Fibroblast of peridontal ligament (primary cell): Measurements from ENCODE around the gene DNHD1.

ENCODE experiments used
- DNase-seq: peaks from one replicate; pipeline ENCODE4 v3.0.0-alpha.2; 2010; ENCODE audit errors: extremely low read depth

Gene DNHD1

DNA sequence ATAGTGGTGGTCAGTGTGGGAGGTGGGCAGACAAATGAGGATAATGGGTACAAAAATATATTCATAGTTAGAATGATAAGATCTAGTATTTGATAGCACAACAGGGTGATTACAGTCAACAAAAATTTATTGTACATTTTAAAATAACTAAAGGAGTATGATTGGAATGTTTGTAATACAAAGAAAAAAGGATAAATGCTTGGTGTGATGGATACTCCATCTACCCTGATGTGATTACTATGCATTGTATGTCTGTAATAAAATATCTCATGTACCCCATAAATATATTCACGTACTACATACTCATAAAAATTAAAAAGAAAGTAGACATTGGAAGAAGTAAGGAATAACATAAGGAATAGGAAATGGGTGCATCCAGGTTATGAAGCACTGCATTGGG, 90.9 kb downstream of the DNHD1 start:
- no peak for DNase-seq

DNA sequence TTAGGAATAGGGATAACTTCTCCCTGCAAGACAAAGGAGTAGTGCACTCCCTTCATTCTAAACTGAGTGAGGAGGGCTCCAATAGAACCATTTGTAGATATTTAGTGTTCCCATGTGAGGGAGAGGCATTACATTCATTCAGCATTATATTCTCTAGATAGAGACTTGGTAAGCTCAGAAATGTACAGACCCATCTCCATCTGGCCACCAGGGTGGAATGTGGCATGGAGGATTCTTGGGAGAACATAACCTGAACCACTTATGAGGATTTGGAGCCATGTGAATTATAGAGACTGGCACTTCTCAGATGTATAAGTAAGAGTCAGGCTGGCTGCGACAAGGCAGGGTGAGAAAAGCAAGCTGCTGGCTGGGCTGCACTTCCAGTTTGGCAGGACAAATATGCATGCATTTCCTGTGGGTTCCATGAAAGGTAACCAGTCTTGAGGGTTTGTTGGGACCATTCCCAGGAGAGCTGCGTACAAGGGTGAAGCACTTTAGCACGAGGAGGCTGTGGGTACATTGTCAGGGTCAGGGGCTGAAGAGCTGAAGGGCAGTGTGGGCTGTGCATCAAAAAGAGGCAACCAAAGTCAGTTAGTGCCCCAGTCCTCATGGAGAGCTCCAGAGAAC, 97.2 kb downstream of the DNHD1 start:
- no peak for DNase-seq

DNA sequence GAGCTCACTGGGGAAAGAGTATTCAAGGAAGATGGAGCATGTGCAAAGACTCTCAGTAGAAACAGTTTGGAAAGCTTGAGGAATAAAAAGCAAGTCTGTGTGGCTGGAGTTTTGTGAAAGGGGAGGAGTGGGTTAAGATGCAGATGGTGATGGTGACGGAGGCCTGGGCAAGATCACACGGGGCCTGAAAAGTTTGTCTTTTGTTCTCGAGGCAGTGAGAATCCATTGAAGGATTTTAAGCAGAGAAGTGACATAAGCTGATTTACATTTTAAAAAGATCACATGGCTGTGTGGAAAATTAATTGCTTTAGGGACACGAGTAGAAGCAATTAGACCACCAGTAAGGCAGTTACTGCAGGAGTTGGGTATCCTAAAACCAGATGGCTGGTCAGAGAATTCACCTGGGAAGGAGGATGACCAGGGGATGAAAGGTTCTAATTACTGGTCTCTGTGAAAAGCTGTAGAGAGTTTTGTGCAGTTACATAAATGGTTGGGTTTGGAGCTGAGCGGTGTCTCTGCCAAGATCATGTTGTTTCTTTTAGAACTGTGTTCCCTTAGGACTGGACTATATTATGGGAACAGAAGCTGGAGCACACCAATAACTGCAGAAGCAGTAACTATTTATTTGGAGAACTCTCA, 99.3 kb downstream of the DNHD1 start:
- no peak for DNase-seq

DNA sequence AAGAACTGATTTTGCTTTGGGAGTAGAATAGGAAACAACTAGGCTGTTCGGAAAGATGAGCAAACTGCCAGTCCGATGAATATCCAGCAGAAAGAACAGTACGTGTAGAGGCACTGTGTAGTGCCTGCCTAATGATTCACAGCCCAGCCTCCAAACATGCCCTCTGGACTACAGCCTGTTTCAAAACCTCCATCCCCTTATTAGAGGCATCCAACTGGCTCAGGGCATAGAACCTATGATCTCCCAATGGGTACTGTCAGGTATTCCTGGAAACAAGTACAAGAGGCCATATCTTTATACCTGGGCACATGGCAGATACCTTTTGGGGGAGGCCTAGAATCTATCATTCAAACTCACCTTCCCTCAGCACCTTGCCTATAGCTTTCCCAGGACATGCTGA, 101.5 kb downstream of the DNHD1 start:
- DNase-seq, result no peak

DNA sequence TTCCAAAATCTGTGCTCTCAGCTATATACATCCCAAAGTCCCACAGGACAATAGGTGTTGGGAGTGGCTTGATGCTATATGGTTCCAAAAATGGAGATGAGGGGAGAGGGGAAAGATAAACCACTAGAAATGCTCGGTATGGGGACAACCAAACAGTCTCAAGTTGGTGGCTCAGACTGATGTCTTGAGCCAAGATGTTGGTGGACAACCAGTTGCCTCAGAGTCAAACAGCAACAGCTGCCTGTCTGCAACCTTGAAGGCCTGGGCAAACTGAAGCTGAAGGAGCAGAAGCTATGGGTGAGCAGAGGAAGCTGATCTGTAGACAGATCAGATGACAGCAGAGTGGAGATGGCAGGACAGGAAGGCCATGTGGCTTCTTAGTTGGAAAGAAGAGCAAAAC, 102.4 kb downstream of the DNHD1 start:
- DNase-seq, result no peak

DNA sequence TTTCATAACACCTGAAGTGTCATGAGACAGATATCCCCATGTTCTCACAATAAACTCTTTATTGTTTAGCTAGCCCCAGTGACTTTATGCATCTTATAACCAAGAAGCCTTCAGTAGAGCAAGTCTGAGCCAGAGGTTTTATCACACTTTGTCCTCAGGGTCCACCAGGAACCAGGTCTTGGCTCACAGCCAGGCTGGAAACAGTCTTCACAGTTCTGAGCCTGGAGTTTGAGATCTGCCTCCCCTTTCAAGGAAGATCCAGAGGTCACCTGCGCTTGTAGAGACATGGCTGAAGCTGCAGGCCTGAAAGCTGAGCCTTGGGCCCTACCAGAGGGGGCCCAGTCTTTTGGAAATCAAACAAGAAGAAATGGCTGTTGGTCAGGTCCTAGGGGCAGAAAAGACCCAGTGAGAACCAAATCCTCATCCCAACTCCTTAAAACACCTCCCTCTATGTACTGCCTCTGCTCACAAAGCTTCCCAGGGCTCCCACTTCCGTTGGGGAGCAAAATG, 102.9 kb downstream of the DNHD1 start:
- no peak for DNase-seq

DNA sequence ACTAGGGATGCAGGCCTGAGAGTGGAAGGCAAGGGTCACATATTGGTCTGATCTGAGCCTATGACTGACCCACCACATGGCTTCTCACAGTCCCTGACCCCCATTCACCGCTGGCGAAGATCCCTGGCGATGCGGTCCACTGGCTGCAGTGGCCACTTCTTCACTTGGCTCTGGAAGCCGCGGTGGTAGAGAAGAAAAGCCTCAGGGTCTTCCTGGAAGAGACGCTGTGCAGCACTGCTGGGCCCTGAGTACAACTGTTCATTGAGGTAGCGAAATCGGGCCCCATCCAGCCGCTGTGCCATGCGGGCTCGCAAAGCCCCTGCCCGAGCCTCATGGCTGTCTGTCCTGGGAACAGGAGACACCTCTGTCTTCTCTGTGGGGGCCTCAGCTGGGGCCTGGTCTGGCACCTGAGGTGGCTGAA, 104.0 kb downstream of the DNHD1 start:
- no peak for DNase-seq

DNA sequence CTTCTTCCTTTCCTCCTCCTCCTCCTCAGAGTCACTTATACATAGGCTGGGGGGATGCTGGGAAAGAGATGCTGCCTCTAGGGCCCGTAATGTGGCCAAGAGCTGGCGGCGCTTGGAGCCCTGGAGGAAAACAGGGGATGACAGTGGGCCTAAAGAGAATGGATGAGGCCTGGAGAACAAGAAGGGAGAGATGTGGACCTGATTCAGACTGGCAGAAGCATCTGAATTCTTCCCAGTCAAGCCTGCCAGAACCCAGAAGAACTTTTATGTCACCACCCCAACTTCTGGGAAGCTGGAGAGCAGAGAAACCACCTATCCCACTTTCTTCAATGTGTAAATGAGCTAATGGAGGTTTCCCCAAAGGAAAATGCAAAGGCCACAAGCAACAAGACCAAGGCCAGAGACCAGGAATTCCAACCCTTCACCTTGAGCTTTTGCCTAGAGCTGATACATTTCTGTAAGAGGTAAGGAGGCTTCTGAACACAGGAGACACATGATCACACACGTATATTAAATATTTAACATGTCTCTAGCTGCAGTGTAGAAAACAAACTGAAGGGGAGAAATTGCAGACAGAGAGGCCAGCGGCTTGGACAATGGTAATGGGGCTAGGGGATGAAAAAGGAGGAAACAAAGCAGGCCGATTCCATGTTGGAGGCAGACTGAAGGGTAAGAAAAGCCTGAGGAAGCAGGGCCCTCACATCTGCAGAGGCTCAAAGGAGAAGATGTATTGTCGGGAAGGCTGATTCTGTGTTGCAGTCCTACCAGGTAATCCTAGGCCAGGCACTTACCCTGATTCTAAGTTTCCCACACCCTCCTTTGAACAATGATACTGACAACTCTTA, 105.2 kb downstream of the DNHD1 start:
- no peak for DNase-seq

DNA sequence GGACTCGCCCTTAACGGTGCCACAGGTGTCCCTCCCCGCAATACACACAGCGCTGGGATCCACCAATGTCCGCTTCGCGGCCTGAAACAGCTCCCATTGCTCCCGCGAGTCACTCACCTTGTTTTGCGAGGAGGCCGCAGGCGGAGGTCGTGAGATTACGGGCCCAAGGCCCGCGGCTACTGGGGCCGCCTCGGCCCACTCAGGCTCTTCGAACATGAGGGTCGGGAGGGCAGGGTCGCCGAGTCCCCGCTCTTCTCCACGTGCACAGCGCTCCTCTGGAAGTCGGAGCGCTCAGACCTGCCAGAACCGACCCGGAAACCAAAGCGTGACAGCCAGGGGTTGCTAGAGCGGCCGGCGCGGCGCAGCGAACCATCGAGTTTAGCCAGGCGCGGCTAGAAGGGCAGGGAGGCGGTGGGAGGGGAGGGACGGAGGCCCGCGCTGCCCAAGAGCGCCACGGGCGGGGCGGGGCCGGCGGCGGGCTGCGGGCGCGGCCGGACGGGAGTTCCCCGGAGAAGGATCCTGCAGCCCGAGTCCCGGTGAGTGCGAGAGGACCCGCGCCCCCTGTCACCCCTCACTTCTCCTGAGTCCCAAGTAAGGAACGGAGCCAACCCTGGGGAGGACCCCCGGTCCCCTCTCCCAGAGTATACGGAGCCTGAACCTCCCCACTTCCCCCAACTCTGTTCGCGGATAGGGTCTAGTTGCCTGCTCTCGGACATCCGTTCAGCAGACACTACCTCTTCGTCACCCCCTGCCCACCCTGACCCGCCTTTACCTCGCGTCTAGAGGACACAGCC, 106.4 kb downstream of the DNHD1 start, which contains the start of the genes ILK and RRP8:
Gene ILK (plus strand): TSS at position 488 of the 794 bp plus-strand sequence. CDS start 498 bp downstream, outside the sequence.
Gene RRP8 (minus strand): TSS at position 330 of the 794 bp plus-strand sequence. CDS start 114 bp downstream, at position 216.
- peak; percentile 81 for DNase-seq

DNA sequence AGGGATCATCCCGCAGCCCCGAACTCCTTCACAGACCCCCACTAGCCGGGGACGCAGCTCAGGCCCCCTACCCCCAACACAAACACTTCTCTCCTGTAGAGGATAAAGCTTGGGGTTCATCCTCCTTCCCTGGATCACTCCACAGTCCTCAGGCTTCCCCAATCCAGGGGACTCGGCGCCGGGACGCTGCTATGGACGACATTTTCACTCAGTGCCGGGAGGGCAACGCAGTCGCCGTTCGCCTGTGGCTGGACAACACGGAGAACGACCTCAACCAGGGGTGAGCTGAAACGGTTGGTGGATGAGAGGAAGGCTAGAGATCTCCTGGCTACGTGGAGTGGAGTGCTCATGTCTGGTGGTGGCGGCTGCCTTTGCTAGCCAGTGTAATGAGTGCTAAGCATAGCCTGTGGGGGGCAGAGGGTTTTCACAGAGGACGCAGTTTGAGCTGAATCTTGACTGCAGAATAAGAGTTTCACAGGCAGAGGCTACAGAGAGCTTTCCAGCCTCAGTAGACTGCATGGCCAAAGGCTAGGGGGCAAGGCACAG, 107.1 kb downstream of the DNHD1 start:
- peak; percentile 73 for DNase-seq

DNA sequence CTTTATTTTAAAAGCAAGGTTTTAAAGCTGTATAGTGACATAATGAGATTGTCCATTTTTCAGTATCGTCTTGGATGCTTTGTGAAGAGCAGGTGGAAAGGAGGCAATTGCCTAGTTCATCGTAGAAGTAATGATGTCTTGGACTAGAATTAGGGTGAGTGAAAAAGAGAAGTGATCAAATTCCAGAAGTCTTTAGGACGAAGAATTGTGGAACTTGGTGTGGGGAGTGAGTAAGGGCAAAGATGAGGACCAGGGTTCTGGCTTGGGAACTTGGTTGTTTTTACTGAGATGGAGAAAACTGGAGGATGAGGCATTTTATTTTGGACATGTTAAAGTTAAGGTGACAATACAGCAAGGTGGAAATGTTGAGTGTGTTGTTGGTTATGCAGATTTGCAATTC, 107.7 kb downstream of the DNHD1 start:
- DNase-seq, result no peak

DNA sequence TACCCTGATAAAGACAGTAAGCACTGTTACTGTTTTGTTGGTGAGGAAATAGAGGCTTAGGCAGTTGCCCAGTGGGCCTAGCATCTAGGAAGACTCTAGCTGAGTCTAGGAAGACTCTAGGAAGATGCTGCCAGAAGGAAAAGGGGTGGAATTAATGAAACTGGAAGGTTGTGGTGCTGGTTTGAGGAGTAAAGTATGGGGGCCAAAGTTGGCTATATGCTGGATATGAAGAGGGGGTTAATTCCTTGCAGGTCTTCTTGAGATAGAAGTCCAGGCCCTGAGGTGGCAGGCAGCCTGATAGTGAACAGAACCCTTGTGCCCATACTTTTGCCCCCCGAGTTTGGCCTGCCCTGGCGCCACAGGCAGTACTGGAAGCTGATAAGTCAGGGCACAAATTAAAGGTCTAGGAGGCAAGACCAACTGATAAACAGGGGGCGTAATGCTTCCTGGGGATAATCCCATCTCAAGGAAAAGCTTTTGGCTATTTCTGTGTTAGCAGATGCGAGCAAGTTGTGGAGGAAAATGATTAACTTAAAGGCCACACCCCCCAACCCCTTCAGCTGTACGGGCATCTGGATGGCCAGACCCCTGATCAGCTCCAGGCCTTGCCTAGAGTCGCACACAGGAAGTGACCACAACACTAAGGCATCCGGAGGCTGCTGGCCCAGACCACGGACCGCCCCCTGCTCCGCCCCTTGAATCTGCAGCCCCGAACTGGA, 109.5 kb downstream of the DNHD1 start:
- peak; percentile 92 for DNase-seq

DNA sequence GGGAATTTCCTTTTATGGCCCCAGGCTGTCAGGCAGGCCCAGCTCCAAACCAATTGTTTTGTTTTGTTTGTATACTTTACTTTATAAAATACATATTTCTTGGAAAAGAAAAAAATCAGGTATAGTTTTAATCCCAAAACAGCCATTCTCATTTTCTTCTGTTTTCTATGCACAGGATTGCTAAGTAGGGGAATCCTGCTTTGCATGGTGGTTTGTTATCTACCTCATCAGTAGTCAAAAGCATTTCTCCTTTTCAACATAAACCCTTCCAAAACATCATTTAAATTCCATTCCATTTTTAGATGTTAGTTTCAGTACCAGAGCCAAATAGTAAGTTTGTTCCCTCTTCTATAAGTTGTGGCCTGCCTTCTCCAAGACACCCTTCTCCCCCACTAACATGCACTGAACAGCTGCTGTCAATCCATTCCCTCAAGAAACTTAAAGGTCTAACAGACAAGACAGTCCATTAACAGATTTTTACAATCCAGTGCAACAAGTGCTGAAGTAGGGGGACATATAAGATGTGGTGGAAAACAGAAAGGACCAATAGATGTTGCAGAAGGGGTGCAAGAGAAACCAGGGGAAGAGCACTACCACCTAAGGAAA, 110.2 kb downstream of the DNHD1 start:
- DNase-seq, result no peak

DNA sequence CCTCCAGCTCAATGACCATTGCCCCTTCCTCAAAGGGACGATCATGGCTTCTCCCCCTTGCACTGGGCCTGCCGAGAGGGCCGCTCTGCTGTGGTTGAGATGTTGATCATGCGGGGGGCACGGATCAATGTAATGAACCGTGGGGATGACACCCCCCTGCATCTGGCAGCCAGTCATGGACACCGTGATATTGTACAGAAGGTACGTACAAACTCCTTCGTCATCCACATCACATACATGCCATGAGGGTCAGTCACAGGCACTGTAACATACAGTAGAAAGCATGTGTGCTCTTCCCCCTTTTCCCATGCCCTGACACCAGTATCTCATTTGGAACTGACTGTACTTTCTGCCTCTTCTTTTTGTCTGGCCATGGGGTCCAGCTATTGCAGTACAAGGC, 110.9 kb downstream of the DNHD1 start:
- no peak for DNase-seq

DNA sequence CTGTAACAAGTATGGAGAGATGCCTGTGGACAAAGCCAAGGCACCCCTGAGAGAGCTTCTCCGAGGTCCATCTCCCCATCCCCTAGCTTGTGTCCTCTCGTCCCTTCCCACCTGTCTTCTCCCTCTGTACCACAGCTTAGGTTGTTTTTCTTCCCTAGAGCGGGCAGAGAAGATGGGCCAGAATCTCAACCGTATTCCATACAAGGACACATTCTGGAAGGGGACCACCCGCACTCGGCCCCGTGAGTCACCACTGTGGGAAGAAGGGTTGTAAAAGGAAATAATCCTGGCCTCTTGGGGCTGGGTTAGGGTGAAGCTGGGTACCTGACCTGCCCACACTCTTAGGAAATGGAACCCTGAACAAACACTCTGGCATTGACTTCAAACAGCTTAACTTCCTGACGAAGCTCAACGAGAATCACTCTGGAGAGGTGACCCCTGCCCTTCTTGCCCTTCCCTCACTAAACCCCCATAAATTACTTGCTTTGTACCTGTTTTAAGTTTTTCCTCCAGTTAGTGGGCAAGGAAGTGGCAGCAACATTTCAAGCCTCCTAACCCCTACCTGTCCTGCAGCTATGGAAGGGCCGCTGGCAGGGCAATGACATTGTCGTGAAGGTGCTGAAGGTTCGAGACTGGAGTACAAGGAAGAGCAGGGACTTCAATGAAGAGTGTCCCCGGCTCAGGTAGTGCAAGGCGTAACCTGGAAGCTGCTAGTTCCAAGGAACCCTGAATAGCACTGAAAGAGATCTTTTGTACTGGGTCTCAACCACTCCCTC, 111.8 kb downstream of the DNHD1 start:
- DNase-seq, result no peak

DNA sequence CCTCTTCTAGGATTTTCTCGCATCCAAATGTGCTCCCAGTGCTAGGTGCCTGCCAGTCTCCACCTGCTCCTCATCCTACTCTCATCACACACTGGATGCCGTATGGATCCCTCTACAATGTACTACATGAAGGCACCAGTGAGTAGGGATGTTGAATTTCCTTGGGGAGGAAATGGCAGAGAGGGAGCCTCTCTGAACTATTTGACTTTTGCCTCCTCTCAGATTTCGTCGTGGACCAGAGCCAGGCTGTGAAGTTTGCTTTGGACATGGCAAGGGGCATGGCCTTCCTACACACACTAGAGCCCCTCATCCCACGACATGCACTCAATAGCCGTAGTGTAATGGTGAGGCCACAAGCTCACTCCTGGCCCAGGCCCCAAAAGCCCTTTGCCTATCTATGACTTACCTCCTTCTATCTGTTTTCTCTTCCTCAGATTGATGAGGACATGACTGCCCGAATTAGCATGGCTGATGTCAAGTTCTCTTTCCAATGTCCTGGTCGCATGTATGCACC, 112.5 kb downstream of the DNHD1 start:
- no peak for DNase-seq

DNA sequence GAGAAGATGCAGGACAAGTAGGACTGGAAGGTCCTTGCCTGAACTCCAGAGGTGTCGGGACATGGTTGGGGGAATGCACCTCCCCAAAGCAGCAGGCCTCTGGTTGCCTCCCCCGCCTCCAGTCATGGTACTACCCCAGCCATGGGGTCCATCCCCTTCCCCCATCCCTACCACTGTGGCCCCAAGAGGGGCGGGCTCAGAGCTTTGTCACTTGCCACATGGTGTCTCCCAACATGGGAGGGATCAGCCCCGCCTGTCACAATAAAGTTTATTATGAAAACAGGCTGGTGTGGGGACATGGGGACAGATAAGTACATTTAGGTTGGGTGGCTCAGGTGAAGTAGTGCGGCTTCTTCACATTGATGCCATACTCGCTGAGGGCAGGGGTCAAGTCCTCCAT, 113.5 kb downstream of the DNHD1 start:
- no peak for DNase-seq

DNA sequence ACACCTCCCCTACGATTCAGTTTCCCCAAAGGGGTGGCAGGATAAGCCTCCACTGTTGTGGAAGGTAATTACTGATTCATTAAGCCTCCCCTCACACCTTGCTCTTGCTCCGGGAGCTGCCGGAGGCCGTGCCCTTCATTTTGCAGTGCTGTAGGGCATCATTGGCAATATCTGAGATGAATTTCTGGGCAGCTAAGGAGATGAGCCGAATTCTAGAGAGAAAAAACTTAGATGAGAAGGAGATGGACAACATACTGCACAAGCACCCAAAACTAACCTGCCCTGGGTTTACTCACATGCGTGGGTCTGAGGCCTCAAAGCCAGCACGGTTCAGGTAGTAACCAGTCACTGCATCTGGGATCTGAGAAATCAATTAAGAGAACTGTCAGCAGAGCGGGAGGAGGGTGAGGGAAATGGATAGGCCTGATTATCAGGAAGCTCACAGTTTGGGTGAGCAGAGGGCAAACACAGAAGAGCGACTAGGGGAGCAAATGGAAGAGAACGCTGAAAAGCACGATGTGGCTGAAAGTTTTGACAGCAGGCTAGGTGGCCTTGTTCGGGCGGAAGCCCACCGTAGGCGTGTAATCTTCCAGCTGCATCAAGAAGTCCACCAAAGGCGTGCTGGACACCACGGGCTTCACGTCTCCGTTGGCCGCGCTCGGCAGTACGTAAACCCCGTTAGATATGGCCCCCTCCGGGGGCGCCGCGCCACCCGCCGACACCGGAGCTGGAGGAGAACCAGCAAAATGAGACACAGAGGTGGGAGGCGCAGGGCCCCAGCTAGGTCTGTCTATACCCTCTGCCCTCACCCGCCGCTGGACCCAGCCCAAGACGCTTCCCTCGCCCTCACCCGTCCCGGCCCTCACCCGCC, 114.2 kb downstream of the DNHD1 start:
- DNase-seq, result peak; percentile 22

DNA sequence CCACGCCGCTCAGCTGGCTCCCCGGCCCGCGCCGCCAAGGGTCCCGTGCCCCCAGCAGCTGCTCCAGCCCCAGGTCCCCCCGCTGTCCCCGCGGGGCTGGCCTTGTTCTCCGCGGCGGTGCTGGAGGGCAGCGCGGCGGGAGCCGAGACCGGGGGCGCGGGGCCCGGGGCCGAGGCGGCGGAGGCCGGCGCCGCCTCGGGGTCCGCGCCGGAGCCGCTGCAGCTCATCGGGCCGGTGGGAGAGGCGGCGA, 114.8 kb downstream of the DNHD1 start:
- no peak for DNase-seq
